HG02610 (cell line): ENCODE measurements around the gene ROR1.

ENCODE experiments used
- ATAC-seq: cut with Tn5 transposase; IDR thresholded peaks from one replicate; pipeline ENCODE4 v1.9.1; 2021; ENCODE audit warnings: mild to moderate bottlenecking, moderate library complexity; ENCODE audit not compliant: unreplicated experiment

Gene ROR1

DNA sequence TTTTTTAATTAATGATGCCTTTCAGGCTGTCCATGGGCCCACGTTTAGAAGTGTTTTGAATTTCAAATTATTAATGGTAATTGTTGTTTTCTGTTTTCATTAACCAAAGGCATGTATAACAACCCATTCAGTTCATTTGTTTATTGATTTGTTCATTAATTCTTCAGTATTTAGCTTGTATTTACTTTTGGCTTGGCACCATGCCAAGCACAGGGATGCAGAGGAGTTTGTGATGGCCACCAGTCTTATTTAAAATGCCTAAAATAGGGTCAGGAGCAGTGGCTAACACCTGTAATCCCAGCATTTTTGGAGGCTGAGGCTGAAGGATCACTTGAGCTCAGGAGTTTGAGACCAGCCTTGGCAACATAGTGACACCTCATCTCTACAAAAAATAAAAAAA, 75.3 kb downstream of the ROR1 start:
- ATAC-seq = no peak

DNA sequence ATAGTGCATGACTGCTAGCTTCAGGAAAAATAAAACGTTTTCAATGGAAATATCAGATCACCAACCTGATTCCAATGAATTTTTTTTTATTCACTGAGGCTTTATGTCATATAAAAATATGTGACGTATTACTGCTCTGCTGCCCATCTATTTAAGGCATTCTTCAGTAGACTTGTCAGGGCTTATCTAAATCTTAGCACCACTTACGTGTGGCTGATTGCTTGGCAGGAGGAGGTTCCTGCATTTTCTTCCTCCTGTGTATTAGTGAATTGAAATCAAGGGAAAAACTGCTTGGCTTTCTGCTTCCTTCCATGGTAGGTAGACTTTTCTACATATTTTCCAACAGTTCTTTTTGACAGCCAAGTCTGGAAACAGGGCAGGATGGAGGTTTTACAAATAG, 80.3 kb downstream of the ROR1 start:
- no peak for ATAC-seq

DNA sequence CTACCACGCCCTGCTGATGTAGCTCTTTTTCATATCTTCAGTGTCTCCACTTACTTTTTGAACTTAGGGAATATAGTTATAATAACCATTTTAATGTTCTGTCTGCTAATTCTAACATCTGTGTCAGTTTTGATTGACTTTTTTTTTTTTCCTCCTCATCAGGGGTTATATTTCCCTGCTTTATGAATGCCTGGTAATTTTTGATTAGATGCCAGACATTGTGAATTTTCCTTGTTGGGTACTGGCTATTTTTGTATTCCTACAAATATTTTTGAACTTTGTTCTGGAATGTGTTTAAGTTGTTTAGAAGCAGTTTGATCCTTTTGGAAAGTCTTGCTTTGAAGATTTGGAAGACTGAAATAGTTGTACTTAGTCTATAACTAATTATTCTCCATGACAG, 82.1 kb downstream of the ROR1 start:
- no peak for ATAC-seq

DNA sequence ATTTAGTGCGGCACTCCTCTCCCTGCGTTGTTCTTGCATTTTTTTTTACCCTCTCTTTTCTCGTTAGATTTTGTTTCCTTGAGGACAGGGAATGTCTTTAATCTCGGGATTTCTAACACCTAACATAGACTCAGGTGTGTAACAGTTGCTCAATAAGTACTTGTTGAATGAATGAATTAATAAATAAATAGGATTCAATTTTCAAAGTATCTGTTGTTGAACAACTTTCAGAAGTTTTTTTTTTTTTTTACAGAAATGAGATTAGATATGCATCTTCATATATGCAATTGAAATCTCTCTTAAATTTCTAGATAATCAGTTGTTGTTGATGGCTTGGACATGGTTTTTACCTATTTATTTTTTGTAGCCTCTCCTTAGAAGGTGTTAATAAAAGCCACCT, 83.1 kb downstream of the ROR1 start:
- ATAC-seq = no peak

DNA sequence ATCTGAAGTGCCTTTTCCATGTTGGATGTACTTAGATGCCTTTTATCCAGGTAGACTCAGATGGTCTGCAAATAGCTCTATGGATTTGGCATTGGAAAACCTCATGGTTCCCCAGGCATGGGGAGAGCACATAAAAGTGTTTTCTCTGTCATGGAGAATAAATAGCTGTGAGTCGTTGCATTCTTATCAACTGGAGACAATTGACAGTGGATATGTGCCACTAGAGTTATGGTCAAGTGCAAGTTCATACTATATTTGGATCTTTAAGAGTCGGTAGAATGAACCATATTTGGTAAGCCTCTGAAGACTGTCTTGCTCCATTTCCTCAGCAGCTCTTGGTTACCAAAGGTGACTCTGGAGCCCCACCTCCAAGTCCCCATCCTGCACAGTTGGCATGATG, 83.7 kb downstream of the ROR1 start:
- no peak for ATAC-seq

DNA sequence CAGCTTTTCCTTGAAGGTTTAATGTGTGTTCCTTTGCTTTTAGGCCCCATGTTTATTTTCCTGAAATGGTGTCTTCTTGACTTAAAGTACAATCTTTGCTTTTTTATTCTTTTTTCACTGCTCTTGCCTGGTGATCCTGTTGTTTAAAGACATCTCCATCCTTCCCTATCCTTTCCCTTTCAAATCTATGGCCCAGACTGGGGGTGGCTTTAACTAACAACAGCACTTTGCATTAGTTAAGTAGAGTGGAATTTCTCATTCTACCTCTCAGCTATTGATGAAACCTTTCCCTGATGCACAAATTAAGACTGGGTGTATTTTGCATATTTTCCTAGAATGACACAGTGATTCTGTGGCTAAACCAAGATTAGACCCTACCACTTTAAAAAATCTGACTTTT, 84.3 kb downstream of the ROR1 start:
- ATAC-seq = no peak

DNA sequence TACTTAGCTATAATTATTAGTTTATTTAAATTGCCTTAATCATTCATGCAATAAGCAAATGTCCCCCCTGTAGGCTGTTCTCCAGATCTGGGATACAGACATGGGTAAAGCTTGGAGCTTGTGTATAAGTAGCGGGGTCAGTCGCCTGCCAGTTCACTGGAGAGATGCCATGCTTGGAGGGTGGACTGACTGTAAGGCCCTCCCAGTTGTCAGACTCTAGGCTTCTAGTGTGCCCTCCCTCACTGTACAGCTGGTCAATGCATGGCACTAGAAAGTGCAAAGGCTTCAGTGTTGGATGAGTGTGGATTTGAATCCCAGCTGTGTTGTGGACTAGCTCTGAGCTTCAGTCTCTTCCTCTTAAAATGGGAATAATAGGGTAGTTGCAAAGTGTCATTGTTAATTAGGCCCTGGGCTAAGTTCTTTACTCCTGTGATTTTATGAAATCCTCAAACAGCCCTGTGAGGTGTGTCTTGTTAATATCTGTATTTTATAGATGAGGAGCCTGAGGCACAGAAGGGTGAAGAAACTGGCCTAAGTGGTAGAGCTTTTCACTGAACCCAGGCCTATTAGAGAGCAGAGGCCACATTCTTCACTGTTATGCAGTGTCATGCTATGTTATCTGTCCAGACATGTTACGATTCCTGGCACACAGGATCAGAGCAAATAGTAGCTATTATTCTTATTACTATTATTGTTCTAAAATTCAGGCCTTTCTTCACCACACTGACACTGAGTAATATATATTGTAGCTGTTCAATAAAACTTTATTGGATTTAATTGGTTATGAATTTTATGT, 85.9 kb downstream of the ROR1 start:
- no peak for ATAC-seq

DNA sequence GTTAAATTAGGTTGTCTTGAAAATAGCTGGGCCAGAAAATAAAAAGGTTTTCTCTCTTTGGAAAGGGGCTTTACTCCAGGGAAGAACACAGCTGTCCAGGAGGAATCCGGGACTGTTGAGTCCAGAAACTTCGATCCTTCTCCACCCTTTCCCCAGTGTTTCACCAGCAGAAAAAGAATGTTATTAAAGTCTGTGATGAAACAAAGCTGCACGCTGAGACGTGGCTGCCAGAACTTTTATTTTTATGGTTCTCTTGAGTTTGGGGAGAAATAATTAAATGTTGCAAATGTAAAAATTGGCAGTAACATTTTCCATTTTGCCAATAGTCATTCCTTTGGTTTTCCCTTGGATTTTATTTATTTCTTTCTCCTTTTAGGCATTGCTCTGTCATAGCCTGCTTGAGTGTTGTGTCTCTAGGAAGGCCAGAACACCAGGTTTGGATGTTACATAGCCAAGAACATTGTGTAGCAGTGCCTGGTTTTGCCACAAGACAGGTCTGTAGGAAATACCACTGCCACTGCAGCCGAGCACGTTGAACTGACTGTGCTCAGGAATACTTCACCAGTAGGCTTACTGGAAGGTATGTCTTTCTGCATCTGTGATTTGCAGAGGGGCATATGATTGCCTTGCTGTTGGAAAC, 87.4 kb downstream of the ROR1 start:
- ATAC-seq = no peak

DNA sequence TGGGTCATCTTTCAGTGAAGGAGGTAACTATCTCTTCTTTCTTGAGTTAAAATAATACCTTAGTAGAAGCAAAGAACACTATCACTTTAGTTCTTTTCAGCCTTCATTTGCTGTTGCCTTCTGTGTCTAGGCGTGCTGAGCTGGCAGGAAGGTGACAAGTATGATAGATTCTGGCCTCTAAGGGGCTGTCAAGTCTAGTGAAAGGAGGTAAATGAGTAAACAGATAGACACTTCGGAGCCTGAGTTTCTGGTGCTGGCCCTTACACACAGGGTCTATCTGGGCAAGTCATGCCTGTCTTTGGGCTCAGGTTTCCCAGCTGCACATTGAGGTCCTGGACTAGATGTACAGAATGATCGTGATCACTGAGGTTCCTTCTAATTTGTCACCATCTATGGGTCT, 89.3 kb downstream of the ROR1 start:
- no peak for ATAC-seq

DNA sequence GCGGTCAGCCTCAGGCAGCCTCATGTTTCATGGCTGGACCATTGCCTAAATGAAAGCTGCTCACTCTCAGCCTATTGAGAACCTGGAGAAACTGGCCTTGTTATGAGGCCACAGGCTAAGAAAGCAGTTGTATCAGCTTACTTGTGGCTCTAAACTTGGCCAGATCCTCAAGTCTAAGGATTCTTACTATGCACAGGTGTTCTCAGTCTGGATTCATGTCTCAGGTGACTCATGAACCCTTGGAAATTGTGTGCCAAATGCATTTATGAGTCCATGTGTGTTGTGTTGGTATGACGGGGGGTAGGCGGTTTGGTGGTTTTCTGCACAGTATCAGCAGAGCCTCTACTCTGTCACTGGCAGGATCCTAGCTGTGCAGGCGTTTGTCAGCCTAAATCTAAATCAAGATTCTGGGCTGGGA, 90.4 kb downstream of the ROR1 start:
- no peak for ATAC-seq

DNA sequence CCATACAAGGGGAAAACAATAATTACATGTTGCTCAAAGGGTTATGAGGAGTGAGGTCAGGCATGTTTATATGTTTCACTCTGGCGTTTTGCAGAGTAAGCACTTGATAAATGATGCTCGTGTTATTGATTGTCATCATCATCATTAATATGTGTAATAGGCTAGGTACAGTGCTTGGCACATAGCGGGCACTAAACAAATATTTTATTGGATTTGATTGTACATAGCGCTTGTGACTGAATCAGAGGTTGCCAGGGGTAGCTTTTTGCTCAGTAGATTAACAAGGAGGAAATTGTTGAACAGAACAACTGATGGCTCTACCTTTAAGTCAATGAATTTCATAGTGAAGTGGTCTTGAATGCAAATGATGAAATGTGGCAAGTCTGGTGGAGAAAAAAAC, 91.7 kb downstream of the ROR1 start:
- no peak for ATAC-seq

DNA sequence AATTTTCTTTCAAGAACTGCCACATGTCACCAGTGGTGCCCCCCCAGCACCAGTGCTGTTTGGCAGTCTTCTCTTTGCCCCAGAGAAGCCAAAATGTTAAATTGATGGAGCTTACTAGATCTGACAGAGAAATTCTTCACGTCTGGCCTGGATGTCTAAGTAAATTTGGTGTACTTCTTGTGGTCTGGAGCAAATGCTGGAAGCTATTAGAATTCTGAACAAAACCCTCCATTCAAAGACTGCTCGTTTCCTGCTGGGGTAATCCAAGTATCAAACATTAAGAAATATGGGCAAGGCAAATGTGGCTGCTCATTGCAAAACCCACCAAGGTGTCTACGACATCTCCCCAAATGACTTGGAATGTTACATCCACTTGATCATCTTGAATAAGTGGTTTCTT, 92.3 kb downstream of the ROR1 start:
- no peak for ATAC-seq

DNA sequence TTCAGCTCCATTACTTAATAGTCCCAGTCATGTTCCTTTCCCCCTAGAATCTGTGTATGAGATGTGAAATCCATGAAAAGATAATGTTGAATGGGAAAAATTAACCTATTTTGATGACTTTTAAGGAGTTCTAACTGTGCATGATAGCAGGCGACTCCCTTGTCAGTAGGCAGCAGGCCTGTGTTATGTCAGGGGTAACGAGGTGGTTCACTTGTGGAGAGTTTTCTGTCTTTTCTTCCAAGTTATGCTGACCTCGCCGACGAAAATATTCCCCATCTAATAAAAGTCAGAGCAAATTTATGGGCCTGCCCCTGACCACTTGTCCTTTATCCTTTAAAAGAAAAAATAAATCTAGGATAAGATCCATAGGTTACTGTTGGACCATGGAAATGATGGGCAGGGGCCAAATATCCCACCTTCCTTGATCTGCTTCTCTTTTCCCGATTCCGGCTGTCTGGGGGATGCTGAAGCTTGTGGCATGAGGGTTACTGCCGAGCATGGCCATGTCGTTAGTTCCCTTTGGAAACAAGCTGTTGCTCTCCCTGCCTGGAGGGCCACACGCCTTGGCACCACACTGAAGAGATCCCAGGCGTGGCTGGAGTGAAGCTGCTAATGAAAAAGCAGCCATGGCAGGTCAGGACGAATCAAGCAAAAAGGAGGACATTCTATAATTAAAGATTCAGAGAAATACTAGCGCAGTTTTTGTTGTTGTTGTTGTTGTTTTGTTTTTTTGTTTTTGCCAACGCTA, 93.8 kb downstream of the ROR1 start:
- ATAC-seq = no peak

DNA sequence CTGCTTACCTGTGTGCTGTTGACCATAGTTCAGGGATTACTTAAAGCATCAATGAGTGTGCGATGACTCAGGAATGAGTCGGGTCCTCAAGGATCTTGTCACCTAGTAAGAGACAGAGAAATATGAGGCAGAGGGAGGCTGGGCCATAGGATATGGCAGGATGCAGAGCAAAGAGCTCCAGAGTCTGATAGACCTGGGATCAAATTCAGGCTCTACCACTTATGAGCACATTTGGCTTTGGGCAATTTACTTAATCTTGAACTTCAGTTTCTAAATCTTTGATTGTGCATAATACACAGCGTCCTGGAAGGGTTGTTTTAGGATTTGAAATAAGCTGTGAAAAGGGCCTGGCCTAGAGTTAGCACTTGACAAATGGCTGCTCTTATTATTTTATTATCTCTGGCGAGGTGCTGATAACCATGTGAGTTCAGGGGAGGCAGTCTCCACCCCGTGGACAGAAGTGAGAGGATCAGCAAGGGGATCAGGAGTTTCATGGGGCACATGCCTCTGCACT, 94.5 kb downstream of the ROR1 start:
- no peak for ATAC-seq

DNA sequence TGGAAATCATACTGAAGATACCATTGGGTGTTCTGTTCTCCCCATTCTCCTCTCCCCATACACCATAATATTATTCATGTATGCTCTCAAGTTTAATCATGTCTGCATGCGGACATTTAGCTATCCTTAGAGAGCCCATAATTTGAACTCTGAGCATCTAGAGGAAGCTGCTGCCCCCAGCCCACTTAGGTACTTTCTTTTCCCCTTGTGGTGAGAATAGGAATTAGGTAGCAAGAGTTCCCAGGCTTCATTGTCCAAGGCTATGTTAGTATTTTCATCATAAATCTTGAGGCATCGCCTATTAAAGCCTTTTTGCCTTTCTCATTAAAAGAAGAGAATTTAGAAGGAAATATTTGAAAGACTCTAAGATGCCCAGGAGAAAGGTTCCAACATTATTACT, 96.3 kb downstream of the ROR1 start:
- no peak for ATAC-seq

DNA sequence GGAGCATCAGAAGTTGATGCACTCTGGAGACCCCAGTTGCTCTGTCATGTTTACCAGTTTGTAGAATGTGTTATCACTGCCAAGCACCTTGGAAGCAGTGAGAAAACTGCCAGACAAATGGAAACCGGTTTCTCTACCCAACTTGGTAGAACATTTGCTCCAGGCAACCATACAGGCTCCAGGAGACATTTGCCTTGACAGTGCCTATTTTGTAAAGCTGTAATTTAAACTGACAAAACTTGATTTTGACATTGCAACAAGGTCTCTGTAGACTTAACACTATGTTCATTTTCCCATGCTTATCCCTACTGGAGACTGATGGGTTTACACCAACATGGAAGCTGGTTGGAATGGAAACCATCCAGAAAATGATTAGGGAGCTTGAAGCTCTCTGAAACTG, 97.6 kb downstream of the ROR1 start:
- ATAC-seq = no peak

DNA sequence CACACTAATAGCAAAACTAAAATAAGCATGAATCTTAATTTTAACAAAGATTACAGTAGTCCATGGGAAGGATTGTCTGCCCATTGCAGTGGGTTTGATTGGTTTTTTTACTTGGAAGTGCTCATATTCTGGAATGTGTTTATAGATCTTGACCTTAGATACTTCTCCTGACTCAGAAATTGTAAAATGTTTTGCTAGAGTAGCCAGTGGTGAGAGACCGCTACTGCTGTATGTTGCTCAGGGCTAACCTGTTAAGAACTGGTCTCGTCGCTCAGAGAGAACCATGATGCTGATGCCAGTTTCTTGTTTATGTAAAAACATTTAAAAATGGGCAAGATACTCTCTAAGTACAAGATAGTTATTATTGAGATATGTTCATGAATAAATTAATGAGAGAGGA, 99.9 kb downstream of the ROR1 start:
- no peak for ATAC-seq

DNA sequence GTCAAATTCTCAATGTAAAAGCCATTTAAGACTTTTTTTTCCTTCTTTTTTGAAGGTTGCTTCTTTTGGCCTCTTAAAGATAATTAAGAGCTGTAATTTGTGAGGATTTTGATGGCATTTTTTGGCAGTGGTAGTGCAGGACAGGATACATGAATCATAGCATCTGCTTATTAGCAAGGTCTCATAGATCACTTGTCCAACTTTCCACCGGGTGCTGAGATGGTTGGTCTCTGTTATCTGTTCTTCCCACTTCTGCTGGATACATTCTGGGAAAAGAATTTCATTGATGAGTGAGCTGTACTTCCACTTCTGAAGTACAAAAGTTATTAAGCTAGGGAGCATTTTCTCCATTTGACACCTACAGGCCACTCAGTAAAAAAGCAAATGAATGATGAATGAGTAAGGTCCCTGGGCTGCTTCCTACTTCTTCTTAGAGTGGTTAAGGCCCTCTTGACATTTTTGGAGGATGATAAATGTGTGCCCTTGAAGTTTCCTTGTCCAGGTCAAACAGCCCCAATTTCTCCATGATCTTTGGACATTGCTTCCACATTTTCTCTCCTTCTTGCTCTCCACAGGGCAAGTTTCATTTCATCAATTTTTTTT, 100.6 kb downstream of the ROR1 start:
- no peak for ATAC-seq

DNA sequence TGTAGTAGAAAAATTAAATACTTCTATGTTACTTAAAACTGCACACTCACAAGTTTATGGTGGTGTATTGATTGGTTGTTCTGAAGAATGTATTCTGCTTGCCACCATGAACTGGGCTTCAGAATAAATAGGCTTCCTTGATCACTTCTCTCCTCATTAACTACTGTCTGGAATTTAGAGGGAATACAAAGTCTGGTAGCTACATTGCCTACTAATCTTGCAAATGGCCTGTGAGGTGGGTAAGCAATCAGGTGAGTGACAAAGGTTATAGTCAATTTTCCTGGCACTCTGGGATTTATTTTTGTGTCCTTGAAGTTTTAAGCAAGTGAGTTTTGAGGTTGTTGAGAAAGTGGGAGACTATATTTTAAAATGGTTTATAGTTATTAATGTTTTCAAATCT, 101.8 kb downstream of the ROR1 start:
- ATAC-seq = no peak

DNA sequence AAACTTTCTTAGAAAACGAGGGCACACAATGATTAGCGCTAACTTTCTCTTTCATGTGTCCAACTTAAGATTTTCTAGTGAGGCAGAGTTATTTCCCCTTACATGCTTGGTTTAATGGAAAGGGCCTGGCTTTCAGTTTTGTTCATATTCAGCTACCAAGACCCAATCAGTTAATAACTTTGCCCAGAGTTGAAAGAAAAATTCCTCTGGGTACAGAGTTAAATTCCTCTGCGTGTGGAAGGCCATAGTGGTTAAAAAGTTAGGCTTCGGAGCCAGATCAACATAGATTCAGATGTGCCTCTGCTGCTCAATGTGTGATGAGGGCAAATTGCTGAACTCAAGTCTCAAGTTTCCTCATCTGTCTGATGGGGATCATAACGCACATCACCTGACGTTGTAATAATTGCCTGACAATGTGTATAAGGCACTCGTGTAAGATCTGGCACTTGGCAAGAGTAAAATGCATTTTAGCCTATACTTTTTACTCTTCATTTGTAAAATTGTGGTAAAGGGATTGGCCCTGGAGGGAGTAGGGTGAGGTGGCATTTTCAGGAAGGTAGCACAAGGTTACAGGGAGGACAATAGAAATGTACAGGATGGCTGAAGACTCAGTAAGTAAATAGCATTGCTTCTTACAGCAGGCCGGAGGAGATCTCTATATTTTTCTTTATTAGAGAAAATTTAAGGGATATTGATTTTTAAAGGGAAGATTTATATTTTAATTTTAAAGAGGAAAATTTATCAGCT, 103.4 kb downstream of the ROR1 start:
- ATAC-seq = no peak

DNA sequence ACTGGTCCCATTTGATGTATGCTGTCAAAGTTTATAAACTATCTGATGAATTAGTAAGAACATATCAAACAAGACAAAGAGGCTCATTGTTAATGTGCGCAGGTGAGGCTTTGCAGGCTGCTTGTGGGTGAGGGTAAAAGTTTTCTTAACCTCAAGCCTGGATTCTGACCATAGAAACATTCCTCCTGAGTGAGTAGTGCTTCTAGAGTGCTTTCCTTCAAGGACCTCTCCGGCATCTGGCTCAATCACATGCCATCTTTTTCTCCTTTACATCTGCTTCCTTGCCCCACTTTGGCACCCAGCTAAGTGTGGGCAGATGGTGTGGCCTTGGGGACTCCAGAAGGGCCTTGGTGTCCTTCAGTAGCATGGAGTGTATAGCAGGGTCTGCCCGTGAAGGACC, 104.0 kb downstream of the ROR1 start:
- ATAC-seq = no peak
